Mucosa of descending colon (tissue), 3 donors: Measurements from ENCODE around the gene RHOH. TPM values are rescaled to one million over a fixed set of nuclear protein-coding genes. Genes with fewer than 3 reads are reported as not detected.

Experiments
- ATAC-seq: fragments of 200-7000 bp; cut with Tn5 transposase; one replicate; pipeline ENCODE4 v1.9.1; 2020; ENCODE audit warnings: mild to moderate bottlenecking, moderate library complexity
- DNase-seq, 3 donors: peaks; one replicate each; pipeline ENCODE4 v3.0.0-alpha.2; 2020
- H3K36me3 ChIP-seq: fragments of 200-600 bp; one replicate; pipeline ENCODE4 v1.8.0; 2021; ENCODE audit warnings: low read depth, mild to moderate bottlenecking
- H3K4me1 ChIP-seq: fragments of 200-600 bp; one replicate; pipeline ENCODE4 v1.8.0; 2021; ENCODE audit warnings: low read depth, mild to moderate bottlenecking
- H3K4me3 ChIP-seq: fragments of 200-600 bp; one replicate; pipeline ENCODE4 v1.8.0; 2021; ENCODE audit warnings: mild to moderate bottlenecking
- H3K9me3 ChIP-seq: fragments of 200-600 bp; one replicate; pipeline ENCODE4 v1.8.0; 2021; ENCODE audit warnings: mild to moderate bottlenecking
- CTCF ChIP-seq: fragments of 200-600 bp; IDR thresholded peaks from one replicate; pipeline ENCODE4 v1.8.0; 2022; ENCODE audit warnings: antibody characterized with exemption, mild to moderate bottlenecking
- intact Hi-C, 2 donors: fragments of 100-400 bp; cut with DNase I in 1 of 2; cut with micrococcal nuclease in 1 of 2; formaldehyde crosslinking; loops; one replicate each; pipeline versions ENCODE4 v1.11.0 to v1.11.1; 2022; cut with DNase I, micrococcal nuclease
- total RNA-seq, 3 donors: library from RNA; stranded (reverse); fragmentation: NEBNext Ultra II Directional in 2 of 3; extraction: Animal tissue kit (Norgen Biotek cat#: 25700) in 2 of 3; gene quantifications; one replicate each; pipeline versions ENCODE4 v1.2.1 to v1.2.4, GENCODE V29; 2021 to 2023
- donor health status: DM: no; HTN: no; CAD: no; lungs with moderate emphysema.
- donor health status: DM: no; HTN: no; CAD: no.
- donor health status: DM: no; HTN: yes; CAD: no.

The RHOH gene
- total RNA-seq, 3 donors from 2014 or later, result 1.9 to 5.8 (median 2.8) TPM

GRCh38 chr4:40247350-40247749 lies 50.5 kb downstream of the RHOH start:
- ATAC-seq (peak; percentile 77), DNase-seq (peak; percentile 30 to 67 (median 32))
- H3K4me1 ChIP-seq, result no peaks in the 10 kb centered on the region
- intact Hi-C loops, result no loop called here
- no peak overlapping the region for H3K4me3 ChIP-seq
- no peaks in the 10 kb centered on the region for H3K9me3 ChIP-seq
- no peak for TF ChIP-seq CTCF
- no peaks in the 10 kb centered on the region for H3K36me3 ChIP-seq

GRCh38 chr4:40251366-40251765 lies 54.5 kb downstream of the RHOH start:
- H3K36me3 ChIP-seq, result no peaks in the 10 kb centered on the region
- no peak for ATAC-seq
- H3K4me1 ChIP-seq, result no peaks in the 10 kb centered on the region
- H3K4me3 ChIP-seq, result no peak overlapping the region
- intact Hi-C loops, result no loop called here
- TF ChIP-seq CTCF, result no peak
- H3K9me3 ChIP-seq, result no peaks in the 10 kb centered on the region
- no peak for DNase-seq

GRCh38 chr4:40253906-40254305 lies 57.1 kb downstream of the RHOH start:
- ATAC-seq, result no peak
- Histone ChIP-seq H3K9me3 (no peaks in the 10 kb centered on the region), H3K36me3 (no peaks in the 10 kb centered on the region), H3K4me1 (no peaks in the 10 kb centered on the region), H3K4me3 (no peak overlapping the region)
- intact Hi-C loops, result no loop called here
- no peak for TF ChIP-seq CTCF
- DNase-seq, result no peak

GRCh38 chr4:40254608-40255392 lies 58.0 kb downstream of the RHOH start:
- DNase-seq (no peak), ATAC-seq (peak; percentile 74)
- Histone ChIP-seq H3K9me3 (no peaks in the 10 kb centered on the region), H3K4me1 (no peaks in the 10 kb centered on the region), H3K4me3 (no peak overlapping the region), H3K36me3 (no peaks in the 10 kb centered on the region)
- TF ChIP-seq CTCF, result no peak
- intact Hi-C loops, result no loop called here

- intact Hi-C loops, result no loop called here
- no peak for TF ChIP-seq CTCF
- DNase-seq (no peak), ATAC-seq (peak; percentile 96)
- H3K4me3 ChIP-seq, result no peak overlapping the region
- H3K36me3 ChIP-seq, result no peaks in the 10 kb centered on the region
- no peaks in the 10 kb centered on the region for H3K9me3 ChIP-seq
- H3K4me1 ChIP-seq, result no peaks in the 10 kb centered on the region
Observed at GRCh38 chr4:40255393-40256281, 58.8 kb downstream of the RHOH start.
